KMS-11 (cell line): Measurements from ENCODE around the gene SPRING1.

Experiments used
- H2AFZ ChIP-seq: fragments of 200-600 bp; sonication (generic); 2 replicates; pipeline ENCODE4 v1.6.1; 2016; ENCODE audit warnings: antibody characterized with exemption, mixed run types, low read depth
- H3K27ac ChIP-seq: fragments of 200-600 bp; sonication (generic); 2 replicates; pipeline ENCODE4 v1.6.1; 2016; ENCODE audit warnings: mild to moderate bottlenecking, mixed run types
- H3K27me3 ChIP-seq: fragments of 200-600 bp; sonication (generic); 2 replicates; pipeline ENCODE4 v1.6.1; 2017; ENCODE audit warnings: mild to moderate bottlenecking, low read depth, mixed run types, moderate library complexity; ENCODE audit not compliant: insufficient read depth
- H3K36me3 ChIP-seq: fragments of 200-600 bp; sonication (generic); 2 replicates; pipeline ENCODE4 v1.6.1; 2017; ENCODE audit warnings: mild to moderate bottlenecking, mixed run types; ENCODE audit not compliant: insufficient read depth
- H3K4me1 ChIP-seq: fragments of 200-600 bp; sonication (generic); 2 replicates; pipeline ENCODE4 v1.6.1; 2016; ENCODE audit warnings: mild to moderate bottlenecking, low read depth, mixed run types; ENCODE audit not compliant: poor library complexity, severe bottlenecking
- H3K4me2 ChIP-seq: fragments of 200-600 bp; sonication (generic); 2 replicates; pipeline ENCODE4 v1.7.0; 2016; ENCODE audit warnings: mild to moderate bottlenecking, mixed run types
- H3K4me3 ChIP-seq: fragments of 200-600 bp; sonication (generic); IDR thresholded peaks from 2 replicates; pipeline ENCODE4 v1.6.1; 2017; ENCODE audit warnings: low read depth, low read length, mixed read lengths; ENCODE audit not compliant: insufficient read depth
- H3K79me2 ChIP-seq: fragments of 200-600 bp; sonication (generic); 2 replicates; pipeline ENCODE4 v1.6.1; 2016; ENCODE audit warnings: low read depth, mixed run types; ENCODE audit not compliant: insufficient read depth
- H3K9ac ChIP-seq: fragments of 200-600 bp; sonication (generic); 2 replicates; pipeline ENCODE4 v1.6.1; 2016; ENCODE audit warnings: mild to moderate bottlenecking, mixed run types
- H4K20me1 ChIP-seq: fragments of 200-600 bp; sonication (generic); 2 replicates; pipeline ENCODE4 v1.6.1; 2016; ENCODE audit warnings: mild to moderate bottlenecking, mixed run types; ENCODE audit not compliant: insufficient read depth
- CTCF ChIP-seq: fragments of 200-600 bp; sonication (generic); conservative IDR thresholded peaks from 2 replicates; pipeline ENCODE4 v1.6.1; 2017; ENCODE audit warnings: low read depth, mild to moderate bottlenecking, antibody characterized with exemption, low read length, moderate library complexity, mixed read lengths

The SPRING1 gene

GRCh38 chr12:116713527-116713926 is 24.3 kb downstream of the SPRING1 start:
- Histone ChIP-seq H3K9ac (no peak overlapping the region), H3K27ac (no peak overlapping the region), H4K20me1 (no peaks in the 10 kb centered on the region), H3K4me3 (no peak overlapping the region), H3K79me2 (no peaks in the 10 kb centered on the region), H3K4me1 (no peaks in the 10 kb centered on the region), H3K4me2 (no peak overlapping the region), H2AFZ (no peak overlapping the region), H3K36me3 (no peaks in the 10 kb centered on the region), H3K27me3 (no peaks in the 10 kb centered on the region)
- TF ChIP-seq CTCF = no peak

GRCh38 chr12:116712458-116713303 is 25.2 kb downstream of the SPRING1 start:
- Histone ChIP-seq H3K4me1 (no peaks in the 10 kb centered on the region), H3K9ac (no peak overlapping the region), H3K4me2 (no peak overlapping the region), H3K4me3 (no peak overlapping the region), H3K36me3 (no peaks in the 10 kb centered on the region), H2AFZ (no peak overlapping the region), H4K20me1 (no peaks in the 10 kb centered on the region), H3K79me2 (no peaks in the 10 kb centered on the region), H3K27ac (no peak overlapping the region), H3K27me3 (no peaks in the 10 kb centered on the region)
- TF ChIP-seq CTCF = no peak

- Histone ChIP-seq H3K27me3 (no peaks in the 10 kb centered on the region), H3K27ac (no peak overlapping the region), H3K36me3 (no peaks in the 10 kb centered on the region), H4K20me1 (no peaks in the 10 kb centered on the region), H3K4me2 (no peak overlapping the region), H3K79me2 (no peaks in the 10 kb centered on the region), H3K4me1 (no peaks in the 10 kb centered on the region), H3K9ac (no peak overlapping the region), H3K4me3 (no peak overlapping the region), H2AFZ (no peak overlapping the region)
- TF ChIP-seq CTCF = no peak
Observed at GRCh38 chr12:116710370-116711150, 27.3 kb downstream of the SPRING1 start.

- no peaks in the 10 kb centered on the region for H3K4me1 ChIP-seq
- H3K4me2 ChIP-seq = no peak overlapping the region
- no peak overlapping the region for H3K9ac ChIP-seq
Observed at GRCh38 chr12:116709768-116710167, 28.1 kb downstream of the SPRING1 start.

More at GRCh38 chr12:116709768-116710167, 28.1 kb downstream of the SPRING1 start:
- H3K27me3 ChIP-seq = no peaks in the 10 kb centered on the region
- no peak for TF ChIP-seq CTCF
- no peak overlapping the region for H3K4me3 ChIP-seq
- no peak overlapping the region for H2AFZ ChIP-seq
- no peaks in the 10 kb centered on the region for H3K79me2 ChIP-seq
- H3K27ac ChIP-seq = no peak overlapping the region
- no peaks in the 10 kb centered on the region for H4K20me1 ChIP-seq
- H3K36me3 ChIP-seq = no peaks in the 10 kb centered on the region
